HG02884 (cell line): ENCODE measurements around the gene LLGL1.

ENCODE experiments used
- ATAC-seq: cut with Tn5 transposase; IDR thresholded peaks from one replicate; pipeline ENCODE4 v1.9.1; 2021; ENCODE audit warnings: mild to moderate bottlenecking, moderate library complexity; ENCODE audit not compliant: unreplicated experiment

The LLGL1 gene

GRCh38 chr17:18228176-18228682, 2.8 kb downstream of the LLGL1 start:
- ATAC-seq: no peak

- no peak for ATAC-seq
Measured at GRCh38 chr17:18229254-18229653, 3.8 kb downstream of the LLGL1 start.

- no peak for ATAC-seq
Measured at GRCh38 chr17:18229771-18230170, 4.3 kb downstream of the LLGL1 start.

GRCh38 chr17:18230288-18231141, 5.1 kb downstream of the LLGL1 start:
- ATAC-seq: no peak

GRCh38 chr17:18231164-18231563, 5.7 kb downstream of the LLGL1 start:
- ATAC-seq: no peak

- no peak for ATAC-seq
Measured at GRCh38 chr17:18233803-18234518, 8.5 kb downstream of the LLGL1 start.

GRCh38 chr17:18234853-18235380, 9.5 kb downstream of the LLGL1 start:
- no peak for ATAC-seq

GRCh38 chr17:18235743-18236256, 10.4 kb downstream of the LLGL1 start:
- ATAC-seq: no peak

- no peak for ATAC-seq
Measured at GRCh38 chr17:18236494-18236893, 11.1 kb downstream of the LLGL1 start.

GRCh38 chr17:18237461-18237860, 12.0 kb downstream of the LLGL1 start:
- no peak for ATAC-seq

- ATAC-seq: no peak
Measured at GRCh38 chr17:18238299-18238698, 12.9 kb downstream of the LLGL1 start.

- ATAC-seq: no peak
Measured at GRCh38 chr17:18240449-18240848, 15.0 kb downstream of the LLGL1 start.

- no peak for ATAC-seq
Measured at GRCh38 chr17:18241229-18241871, 15.9 kb downstream of the LLGL1 start.

- ATAC-seq: no peak
Measured at GRCh38 chr17:18245038-18245776, 19.8 kb downstream of the LLGL1 start.

GRCh38 chr17:18246109-18246725, 20.8 kb downstream of the LLGL1 start:
- no peak for ATAC-seq

GRCh38 chr17:18246880-18247612, 21.6 kb downstream of the LLGL1 start:
- no peak for ATAC-seq

- no peak for ATAC-seq
Measured at GRCh38 chr17:18247613-18248001, 22.2 kb downstream of the LLGL1 start.

GRCh38 chr17:18248300-18248731, 22.9 kb downstream of the LLGL1 start:
- ATAC-seq: no peak

- ATAC-seq: no peak
Measured at GRCh38 chr17:18248811-18249210, 23.4 kb downstream of the LLGL1 start.
